Ovary (tissue), 9 donors: Measurements from ENCODE around the gene FBXL4. TPM values are rescaled to one million over a fixed set of nuclear protein-coding genes. Genes with fewer than 3 reads are reported as not detected.

Experiments
- DNase-seq, 5 donors: peaks; one replicate each; pipeline ENCODE4 v3.0.0-alpha.2; 2019 to 2020
- H3K27ac ChIP-seq, 2 donors: fragments of 200-600 bp; one replicate each; pipeline versions ENCODE4 v1.5.1 to v1.8.0; 2019 to 2022
- H3K27me3 ChIP-seq: fragments of 200-600 bp; one replicate; pipeline ENCODE4 v1.8.0; 2022
- H3K36me3 ChIP-seq: fragments of 200-600 bp; sonication (generic); one replicate; pipeline ENCODE4 v1.5.1; 2019
- H3K4me1 ChIP-seq: one replicate; pipeline ENCODE4 v1.8.1; 2013; ENCODE audit warnings: mild to moderate bottlenecking, moderate library complexity; ENCODE audit not compliant: insufficient read depth
- H3K4me3 ChIP-seq: fragments of 200-600 bp; sonication (generic); one replicate; pipeline ENCODE4 v1.5.1; 2017
- H3K9me3 ChIP-seq, 2 donors: fragments of 200-600 bp in 1 of 2; sonication (generic) in 1 of 2; one replicate each; pipeline versions ENCODE4 v1.5.1 to v1.8.1; 2013 to 2019; ENCODE audit warnings: mild to moderate bottlenecking in 1 of 2, moderate library complexity in 1 of 2
- EP300 ChIP-seq: sonication (generic); formaldehyde crosslinking; IDR thresholded peaks from one replicate; pipeline ENCODE4 v1.6.1; 2017; ENCODE audit warnings: antibody characterized with exemption
- POLR2A ChIP-seq: fragments of 450-650 bp; IDR thresholded peaks from one replicate; pipeline ENCODE4 v1.6.1; 2017; ENCODE audit warnings: antibody characterized with exemption, mild to moderate bottlenecking, moderate library complexity
- WGBS, 3 donors: extraction: QIAGEN DNeasy Blood & Tissue Kit in 1 of 3; methylation state at CpG; one replicate each; pipeline versions ENCODE4 v1.1.5 to v1.1.7; 2013 to 2017; 5-methylcytosine and 5-hydroxymethylcytosine counted together
- intact Hi-C, 4 donors: fragments of 100-400 bp; cut with DNase I; formaldehyde crosslinking; loops; one replicate each; pipeline versions ENCODE4 v1.11.0 to v1.15.1; 2022 to 2023
- polyA plus RNA-seq, 2 donors: library from polyadenylated mRNA; stranded (reverse); fragments of 200-250 nt in 1 of 2; fragments of 350-450 nt in 1 of 2; fragmentation: Illumina TruSeq in 1 of 2; extraction: RNeasy Lipid Tissue Mini Kit (QIAGEN cat#74804) in 1 of 2; gene quantifications; one replicate each; pipeline ENCODE4 v1.2.3, GENCODE V29; 2013 to 2014
- total RNA-seq, 7 donors: library from RNA; depleted of rRNA in 2 of 7; stranded (reverse); fragments of >200 nt in 2 of 7; fragmentation: NEBNext Ultra II Directional in 3 of 7; extraction: Animal tissue kit (Norgen Biotek cat#: 25700) in 3 of 7; gene quantifications; one replicate each; pipeline versions ENCODE4 v1.1.0 to v1.2.4, GENCODE V29; 2016 to 2023
- TF ChIP-seq, protein P1 (sequence below), 3 donors: fragments of 450-650 bp in 2 of 3; fragments of 200-600 bp in 1 of 3; IDR thresholded peaks; one replicate each; pipeline versions ENCODE4 v1.5.1 to v1.8.0; 2016 to 2022; ENCODE audit warnings: antibody characterized with exemption in 3 of 3, mild to moderate bottlenecking in 1 of 3
- donor health status: DM: no; HTN: no; CAD: no; lungs with moderate emphysema.
- donor health status: DM: no; HTN: no; CAD: no.
- donor health status: Bipolar disorder and iron deficiency.
- donor health status: DM: yes; HTN: yes; CAD: no.
- donor health status: DM: no; HTN: no; CAD: no.
- donor health status: DM: yes; HTN: yes; CAD: no.

Gene FBXL4
- total and polyA plus RNA-seq, 9 donors: 7.3 to 29.0 (median 20.2) TPM

DNA sequence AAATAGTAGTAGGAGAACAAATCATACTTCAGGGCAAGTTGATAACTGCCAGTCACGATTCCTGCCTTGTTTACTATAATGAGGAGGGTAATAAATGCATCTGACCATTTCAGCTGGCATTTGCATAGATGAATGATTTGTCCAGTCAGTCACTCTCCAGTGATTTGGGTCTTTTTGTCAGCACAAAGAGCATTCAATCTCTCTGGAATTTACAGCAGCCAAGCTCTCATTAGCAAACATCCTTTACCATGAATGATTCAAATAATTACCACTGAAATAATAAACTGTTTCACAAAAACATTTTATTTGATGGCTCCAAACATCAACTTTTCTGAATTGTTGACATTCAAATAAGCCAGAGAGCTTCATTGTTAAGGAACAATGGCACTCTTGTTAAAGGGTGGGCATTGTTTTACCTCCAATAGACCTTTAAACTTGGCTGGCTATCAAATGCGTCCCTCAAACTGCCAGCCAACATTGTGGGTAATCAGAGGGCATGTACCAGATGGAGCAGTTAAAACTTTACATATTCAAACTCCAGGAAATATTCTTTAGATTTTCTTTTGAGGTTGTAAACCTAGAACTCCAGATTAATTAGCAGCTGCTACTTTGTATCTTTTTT is 30.0 kb upstream of the FBXL4 start:
- intact Hi-C loops: no loop called here
- Histone ChIP-seq H3K27me3 (no peaks in the 10 kb centered on the region), H3K9me3 (no peaks in the 10 kb centered on the region), H3K4me1 (no peaks in the 10 kb centered on the region), H3K36me3 (no peaks in the 10 kb centered on the region), H3K4me3 (no peak overlapping the region), H3K27ac (no peak overlapping the region)
- 58 to 71% (median 66%) methylated on average over 2 of the region's 2 CpGs for WGBS, 3 donors
- TF ChIP-seq POLR2A (no peak), EP300 (no peak)
- TF ChIP-seq, protein P1, sequence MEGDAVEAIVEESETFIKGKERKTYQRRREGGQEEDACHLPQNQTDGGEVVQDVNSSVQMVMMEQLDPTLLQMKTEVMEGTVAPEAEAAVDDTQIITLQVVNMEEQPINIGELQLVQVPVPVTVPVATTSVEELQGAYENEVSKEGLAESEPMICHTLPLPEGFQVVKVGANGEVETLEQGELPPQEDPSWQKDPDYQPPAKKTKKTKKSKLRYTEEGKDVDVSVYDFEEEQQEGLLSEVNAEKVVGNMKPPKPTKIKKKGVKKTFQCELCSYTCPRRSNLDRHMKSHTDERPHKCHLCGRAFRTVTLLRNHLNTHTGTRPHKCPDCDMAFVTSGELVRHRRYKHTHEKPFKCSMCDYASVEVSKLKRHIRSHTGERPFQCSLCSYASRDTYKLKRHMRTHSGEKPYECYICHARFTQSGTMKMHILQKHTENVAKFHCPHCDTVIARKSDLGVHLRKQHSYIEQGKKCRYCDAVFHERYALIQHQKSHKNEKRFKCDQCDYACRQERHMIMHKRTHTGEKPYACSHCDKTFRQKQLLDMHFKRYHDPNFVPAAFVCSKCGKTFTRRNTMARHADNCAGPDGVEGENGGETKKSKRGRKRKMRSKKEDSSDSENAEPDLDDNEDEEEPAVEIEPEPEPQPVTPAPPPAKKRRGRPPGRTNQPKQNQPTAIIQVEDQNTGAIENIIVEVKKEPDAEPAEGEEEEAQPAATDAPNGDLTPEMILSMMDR (IDR thresholded peaks at IDR 0.05): no peak
- DNase-seq: no peak

DNA sequence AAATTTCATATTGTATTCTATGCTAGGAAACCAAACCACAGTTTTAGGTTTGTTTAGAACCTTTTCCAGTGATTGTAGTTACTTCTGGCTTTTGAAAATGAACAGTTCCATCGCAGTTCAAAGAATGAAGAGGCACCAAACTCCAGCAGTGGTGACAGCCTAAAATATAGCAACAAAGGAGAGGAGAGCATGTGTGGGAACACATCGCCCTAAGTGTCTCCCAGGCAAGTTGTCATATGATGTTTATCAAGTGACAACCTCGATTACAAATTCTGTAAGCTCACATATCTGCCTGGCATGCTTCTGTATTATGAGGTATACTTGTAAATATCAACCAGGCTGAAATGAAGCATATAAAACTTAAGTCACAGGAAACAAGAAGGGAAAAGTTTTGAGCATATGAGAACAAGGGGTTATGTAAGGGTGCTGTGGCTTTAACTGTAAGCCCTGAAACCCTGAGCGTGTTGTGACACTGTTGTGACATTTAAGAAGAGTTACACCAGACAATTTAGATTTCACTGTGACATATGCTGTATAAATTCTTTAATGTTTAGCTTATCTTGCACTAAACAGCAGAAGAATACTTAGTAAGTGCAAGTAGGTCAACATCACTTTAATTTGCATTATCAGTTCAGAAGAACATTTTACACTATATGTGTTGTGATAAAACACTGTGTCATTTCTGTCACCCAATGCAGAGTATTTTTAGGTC is 29.1 kb upstream of the FBXL4 start:
- Histone ChIP-seq H3K27ac (no peak overlapping the region), H3K4me3 (no peak overlapping the region), H3K36me3 (no peaks in the 10 kb centered on the region), H3K27me3 (no peaks in the 10 kb centered on the region), H3K4me1 (no peaks in the 10 kb centered on the region), H3K9me3 (no peaks in the 10 kb centered on the region)
- DNase-seq: no peak
- 55 to 69% (median 60%) methylated on average over 4 of the region's 4 CpGs for WGBS, 3 donors
- intact Hi-C loops: no loop called here
- TF ChIP-seq POLR2A (no peak), EP300 (no peak)
- TF ChIP-seq, protein P1 (IDR thresholded peaks at IDR 0.05): no peak

DNA sequence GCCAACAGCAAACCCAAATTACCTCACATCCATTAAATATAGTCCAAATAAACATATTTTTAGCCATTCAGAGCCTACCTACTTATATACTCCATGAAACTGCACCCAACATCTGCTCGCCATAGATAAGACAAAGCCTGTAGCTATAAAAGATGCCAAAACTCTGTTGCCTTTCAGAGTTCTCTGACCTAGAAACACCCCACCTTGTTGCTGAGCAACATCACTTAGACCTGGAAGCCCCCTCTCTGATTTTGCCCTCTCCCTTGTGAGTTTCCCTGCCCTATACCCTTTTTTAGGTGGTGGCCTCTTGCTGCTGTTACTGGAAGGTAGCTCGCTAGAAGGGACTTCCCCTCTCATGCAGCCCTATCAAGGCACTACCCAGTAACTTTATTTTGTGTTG is 27.7 kb upstream of the FBXL4 start:
- 79 to 94% (median 82%) methylated on average over 2 of the region's 2 CpGs for WGBS, 3 donors
- H3K9me3 ChIP-seq: no peaks in the 10 kb centered on the region
- intact Hi-C loops: no loop called here
- no peaks in the 10 kb centered on the region for H3K27me3 ChIP-seq
- H3K4me3 ChIP-seq: no peak overlapping the region
- TF ChIP-seq EP300: no peak
- H3K36me3 ChIP-seq: no peaks in the 10 kb centered on the region
- no peaks in the 10 kb centered on the region for H3K4me1 ChIP-seq
- no peak overlapping the region for H3K27ac ChIP-seq
- DNase-seq: no peak

DNA sequence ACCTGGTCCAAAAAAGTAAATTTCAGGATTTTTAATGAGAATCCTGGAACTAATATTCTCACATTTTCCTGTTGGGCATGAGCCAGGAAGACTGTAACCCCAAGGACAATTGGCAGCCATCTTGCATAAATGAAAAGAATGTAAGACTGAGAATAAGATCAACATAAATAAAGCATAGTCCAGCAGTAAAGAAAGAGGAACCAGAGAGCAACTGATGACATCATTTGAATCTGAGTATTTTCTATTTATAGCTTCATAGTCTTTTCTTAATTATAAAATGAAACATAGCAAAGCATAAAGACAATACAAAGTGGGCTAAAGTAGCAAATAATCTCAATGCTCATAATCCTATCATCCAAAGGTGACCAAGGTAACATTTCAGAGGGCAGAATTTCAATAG is 26.6 kb upstream of the FBXL4 start:
- Histone ChIP-seq H3K4me1 (no peaks in the 10 kb centered on the region), H3K27ac (no peak overlapping the region), H3K9me3 (no peaks in the 10 kb centered on the region), H3K27me3 (no peaks in the 10 kb centered on the region), H3K4me3 (no peak overlapping the region), H3K36me3 (no peaks in the 10 kb centered on the region)
- TF ChIP-seq EP300: no peak
- TF ChIP-seq, protein P1 (IDR thresholded peaks at IDR 0.05): no peak
- TF ChIP-seq POLR2A: no peak
- intact Hi-C loops: no loop called here
- DNase-seq: no peak

DNA sequence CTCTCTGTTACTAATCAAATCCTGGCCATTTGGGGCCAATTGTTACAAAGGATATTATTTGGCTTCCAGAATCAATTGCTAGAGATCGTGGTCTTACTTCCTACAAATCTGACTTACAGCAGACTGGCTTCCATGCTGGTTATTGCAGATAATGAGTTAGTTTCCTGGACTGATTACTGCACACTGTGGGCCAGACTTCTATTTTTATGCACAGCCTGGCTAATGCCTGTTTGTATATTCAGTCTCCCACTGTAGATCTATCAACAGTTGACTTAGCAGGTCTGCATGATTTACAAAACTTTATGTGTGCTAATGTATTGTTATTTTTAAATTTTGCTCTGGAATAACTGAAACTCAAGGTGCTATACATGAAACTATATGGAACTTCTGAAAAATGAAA is 25.8 kb upstream of the FBXL4 start:
- no peak overlapping the region for H3K27ac ChIP-seq
- intact Hi-C loops: no loop called here
- no peaks in the 10 kb centered on the region for H3K36me3 ChIP-seq
- no peak for TF ChIP-seq POLR2A
- no peak for TF ChIP-seq EP300
- TF ChIP-seq, protein P1 (IDR thresholded peaks at IDR 0.05): no peak
- no peaks in the 10 kb centered on the region for H3K9me3 ChIP-seq
- WGBS, 3 donors: 77 to 83% (median 82%) methylated on average over 1 of the region's 1 CpG
- DNase-seq: no peak
- H3K27me3 ChIP-seq: no peaks in the 10 kb centered on the region
- no peak overlapping the region for H3K4me3 ChIP-seq
- no peaks in the 10 kb centered on the region for H3K4me1 ChIP-seq
